ENCODE measurements around the gene LSM6. TPM values are rescaled to one million over a fixed set of nuclear protein-coding genes. Genes with fewer than 3 reads are reported as not detected.

LSM6 gene
- total RNA-seq, 1 donor from 2014 or later: 18.7 TPM

GRCh38 chr4:146207410-146207809 is 31.9 kb downstream of the LSM6 start:
- H3K79me2 ChIP-seq (ENCODE audit: insufficient read depth, low read length): no peaks in the 10 kb centered on the region
- Mint-ChIP-seq H3K4me3 (ENCODE audit: unreplicated experiment) (no peak overlapping the region), H3K27ac (ENCODE audit: unreplicated experiment) (no peak overlapping the region), H3K4me1 (ENCODE audit: low read depth, unreplicated experiment) (no peaks in the 10 kb centered on the region), H3K27me3 (ENCODE audit: low read depth, unreplicated experiment) (peaks cover 6% of the 10 kb centered on the region), H3K36me3 (ENCODE audit: low read depth, unreplicated experiment) (no peaks in the 10 kb centered on the region), H3K9me3 (ENCODE audit: unreplicated experiment) (no peaks in the 10 kb centered on the region)
- H3K4me3 ChIP-seq (ENCODE audit: insufficient read depth, low read depth, low read length): no peak overlapping the region
- no peak overlapping the region for H2AFZ ChIP-seq (ENCODE audit: low read depth, low read length)
- H3K36me3 ChIP-seq (ENCODE audit: insufficient read depth, low read length): no peaks in the 10 kb centered on the region
- no peak for DNase-seq (ENCODE audit: low read depth)
- H3K4me2 ChIP-seq (ENCODE audit: low read length): no peak overlapping the region
- no peaks in the 10 kb centered on the region for H4K20me1 ChIP-seq (ENCODE audit: insufficient read depth, low read length)
- no peaks in the 10 kb centered on the region for H3K27me3 ChIP-seq (ENCODE audit: insufficient read depth, low read length)
- peaks cover 4% of the 10 kb centered on the region for H3K4me1 ChIP-seq (ENCODE audit: insufficient read depth, low read length)
- TF ChIP-seq CTCF (IDR thresholded peaks at IDR 0.05; ENCODE audit: insufficient read depth, low read depth, low read length) (no peak), EZH2 (IDR thresholded peaks at IDR 0.05; ENCODE audit: insufficient read depth, low read length) (no peak)
- H3K9ac ChIP-seq (ENCODE audit: low read length): no peak overlapping the region
- no peak for FAIRE-seq
- H3K27ac ChIP-seq (ENCODE audit: low read depth, low read length): no peak overlapping the region
- no peaks in the 10 kb centered on the region for H3K9me3 ChIP-seq (ENCODE audit: insufficient read depth, low read depth, low read length)

GRCh38 chr4:146210890-146211289 is 35.4 kb downstream of the LSM6 start:
- no peaks in the 10 kb centered on the region for H3K9me3 Mint-ChIP-seq (ENCODE audit: unreplicated experiment)
- no peaks in the 10 kb centered on the region for H3K9me3 ChIP-seq (ENCODE audit: insufficient read depth, low read depth, low read length)
- H4K20me1 ChIP-seq (ENCODE audit: insufficient read depth, low read length): no peaks in the 10 kb centered on the region
- TF ChIP-seq EZH2 (IDR thresholded peaks at IDR 0.05; ENCODE audit: insufficient read depth, low read length): no peak
- no peak for TF ChIP-seq CTCF (IDR thresholded peaks at IDR 0.05; ENCODE audit: insufficient read depth, low read depth, low read length)
- no peak overlapping the region for H3K27ac Mint-ChIP-seq (ENCODE audit: unreplicated experiment)
- no peaks in the 10 kb centered on the region for H3K79me2 ChIP-seq (ENCODE audit: insufficient read depth, low read length)
- no peaks in the 10 kb centered on the region for H3K4me1 Mint-ChIP-seq (ENCODE audit: low read depth, unreplicated experiment)
- no peaks in the 10 kb centered on the region for H3K36me3 ChIP-seq (ENCODE audit: insufficient read depth, low read length)
- no peak overlapping the region for H3K27ac ChIP-seq (ENCODE audit: low read depth, low read length)
- no peaks in the 10 kb centered on the region for H3K36me3 Mint-ChIP-seq (ENCODE audit: low read depth, unreplicated experiment)
- H3K27me3 ChIP-seq (ENCODE audit: insufficient read depth, low read length): no peaks in the 10 kb centered on the region
- H3K4me1 ChIP-seq (ENCODE audit: insufficient read depth, low read length): no peaks in the 10 kb centered on the region
- peaks cover 6% of the 10 kb centered on the region for H3K27me3 Mint-ChIP-seq (ENCODE audit: low read depth, unreplicated experiment)
- H2AFZ ChIP-seq (ENCODE audit: low read depth, low read length): no peak overlapping the region
- H3K9ac ChIP-seq (ENCODE audit: low read length): no peak overlapping the region
- no peak for FAIRE-seq
- no peak for DNase-seq (ENCODE audit: low read depth)
- no peak overlapping the region for H3K4me2 ChIP-seq (ENCODE audit: low read length)
- H3K4me3 Mint-ChIP-seq (ENCODE audit: unreplicated experiment): no peak overlapping the region
- no peak overlapping the region for H3K4me3 ChIP-seq (ENCODE audit: insufficient read depth, low read depth, low read length)

- Mint-ChIP-seq H3K4me1 (ENCODE audit: low read depth, unreplicated experiment) (no peaks in the 10 kb centered on the region), H3K36me3 (ENCODE audit: low read depth, unreplicated experiment) (no peaks in the 10 kb centered on the region), H3K4me3 (ENCODE audit: unreplicated experiment) (no peak overlapping the region), H3K27ac (ENCODE audit: unreplicated experiment) (no peak overlapping the region), H3K27me3 (ENCODE audit: low read depth, unreplicated experiment) (peaks cover 6% of the 10 kb centered on the region), H3K9me3 (ENCODE audit: unreplicated experiment) (no peaks in the 10 kb centered on the region)
- Histone ChIP-seq H3K4me3 (ENCODE audit: insufficient read depth, low read depth, low read length) (no peak overlapping the region), H3K4me2 (ENCODE audit: low read length) (no peak overlapping the region), H3K9ac (ENCODE audit: low read length) (no peak overlapping the region), H3K27me3 (ENCODE audit: insufficient read depth, low read length) (no peaks in the 10 kb centered on the region), H3K36me3 (ENCODE audit: insufficient read depth, low read length) (no peaks in the 10 kb centered on the region), H2AFZ (ENCODE audit: low read depth, low read length) (no peak overlapping the region), H3K27ac (ENCODE audit: low read depth, low read length) (no peak overlapping the region), H4K20me1 (ENCODE audit: insufficient read depth, low read length) (no peaks in the 10 kb centered on the region), H3K4me1 (ENCODE audit: insufficient read depth, low read length) (no peaks in the 10 kb centered on the region), H3K9me3 (ENCODE audit: insufficient read depth, low read depth, low read length) (no peaks in the 10 kb centered on the region), H3K79me2 (ENCODE audit: insufficient read depth, low read length) (no peaks in the 10 kb centered on the region)
- TF ChIP-seq CTCF (IDR thresholded peaks at IDR 0.05; ENCODE audit: insufficient read depth, low read depth, low read length) (no peak), EZH2 (IDR thresholded peaks at IDR 0.05; ENCODE audit: insufficient read depth, low read length) (no peak)
- DNase-seq (ENCODE audit: low read depth) (no peak), FAIRE-seq (no peak)
These were observed 35.9 kb downstream of the LSM6 start for GRCh38 chr4:146211440-146211839.
